ENCODE results near the gene EMX2.

The EMX2 gene

DNA sequence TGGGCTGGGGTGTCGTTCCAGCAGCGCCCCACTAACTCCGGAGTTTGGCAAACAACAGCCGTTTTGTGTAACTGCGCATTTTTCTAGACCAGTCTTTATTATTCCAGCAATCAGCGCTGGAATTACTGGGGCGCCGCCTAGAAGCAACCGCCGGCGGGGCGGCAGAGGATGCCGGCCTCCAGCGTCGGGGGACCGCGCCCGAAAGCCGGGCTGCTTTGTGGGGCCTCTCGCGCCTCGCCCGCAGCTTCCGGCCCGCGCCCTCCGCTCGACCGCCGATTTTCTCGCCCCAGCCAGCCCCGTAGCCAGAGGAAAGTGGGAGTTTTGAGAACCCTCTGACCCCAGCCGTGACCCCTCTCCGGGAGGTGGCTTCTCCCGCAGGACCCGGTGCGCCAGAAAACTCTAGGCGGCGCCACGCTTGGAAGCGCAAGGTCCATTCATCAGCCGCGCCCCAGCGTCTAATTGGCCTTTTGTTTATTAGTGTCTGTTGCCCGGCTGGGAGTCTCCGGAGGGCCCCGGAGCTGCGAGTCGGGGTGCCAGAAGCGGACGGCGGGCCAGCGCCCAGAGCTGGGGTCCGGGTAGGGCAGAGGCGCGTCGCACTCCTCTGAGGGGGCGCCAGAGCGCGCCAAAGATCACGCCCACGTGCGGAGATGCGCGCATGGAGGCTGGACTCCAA, 10.7 kb downstream of the EMX2 start:
- Histone ChIP-seq H3K9me3 (ENCODE audit: insufficient read depth, low read depth, low read length) (no peaks in the 10 kb centered on the region), H3K4me3 (ENCODE audit: low read length) (peak overlapping the region; percentile 3), H3K27ac (ENCODE audit: low read depth, low read length) (no peak overlapping the region), H3K4me1 (ENCODE audit: insufficient read depth, low read length) (peaks cover 14% of the 10 kb centered on the region), H3K9ac (ENCODE audit: low read depth, low read length) (no peak overlapping the region), H3K36me3 (ENCODE audit: insufficient read depth, low read length) (no peaks in the 10 kb centered on the region), H3K27me3 (ENCODE audit: insufficient read depth, low read length) (peaks cover 98% of the 10 kb centered on the region)
- 3% methylated on average over 65 of the region's 65 CpGs for WGBS

DNA sequence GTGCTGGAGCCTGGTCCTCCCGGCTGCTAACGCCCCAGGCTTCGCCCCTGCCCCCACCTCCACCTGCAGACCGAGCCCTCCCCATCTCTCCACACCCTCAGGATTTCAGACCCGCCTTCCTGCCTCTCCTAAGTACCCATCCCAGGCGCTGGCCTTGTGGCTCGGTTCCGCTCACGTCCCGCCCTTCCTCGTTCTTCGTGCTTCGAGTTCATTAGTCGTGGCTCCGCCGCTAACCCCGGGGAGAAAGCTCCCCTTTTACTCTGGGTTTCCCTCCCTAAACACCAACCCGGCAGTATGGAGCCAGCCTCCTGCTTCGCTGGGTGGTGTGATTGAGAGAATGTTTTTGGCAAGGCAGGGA, 11.2 kb downstream of the EMX2 start:
- H3K9ac ChIP-seq (ENCODE audit: low read depth, low read length): no peak overlapping the region
- WGBS: 3% methylated on average over 17 of the region's 19 CpGs
- H3K4me1 ChIP-seq (ENCODE audit: insufficient read depth, low read length): peaks cover 12% of the 10 kb centered on the region
- H3K4me3 ChIP-seq (ENCODE audit: low read length): peak overlapping the region; percentile 3; the same call in 1 of the 2 replicates
- H3K9me3 ChIP-seq (ENCODE audit: insufficient read depth, low read depth, low read length): no peaks in the 10 kb centered on the region
- H3K36me3 ChIP-seq (ENCODE audit: insufficient read depth, low read length): no peaks in the 10 kb centered on the region
- H3K27ac ChIP-seq (ENCODE audit: low read depth, low read length): no peak overlapping the region
- H3K27me3 ChIP-seq (ENCODE audit: insufficient read depth, low read length): peaks cover 94% of the 10 kb centered on the region

DNA sequence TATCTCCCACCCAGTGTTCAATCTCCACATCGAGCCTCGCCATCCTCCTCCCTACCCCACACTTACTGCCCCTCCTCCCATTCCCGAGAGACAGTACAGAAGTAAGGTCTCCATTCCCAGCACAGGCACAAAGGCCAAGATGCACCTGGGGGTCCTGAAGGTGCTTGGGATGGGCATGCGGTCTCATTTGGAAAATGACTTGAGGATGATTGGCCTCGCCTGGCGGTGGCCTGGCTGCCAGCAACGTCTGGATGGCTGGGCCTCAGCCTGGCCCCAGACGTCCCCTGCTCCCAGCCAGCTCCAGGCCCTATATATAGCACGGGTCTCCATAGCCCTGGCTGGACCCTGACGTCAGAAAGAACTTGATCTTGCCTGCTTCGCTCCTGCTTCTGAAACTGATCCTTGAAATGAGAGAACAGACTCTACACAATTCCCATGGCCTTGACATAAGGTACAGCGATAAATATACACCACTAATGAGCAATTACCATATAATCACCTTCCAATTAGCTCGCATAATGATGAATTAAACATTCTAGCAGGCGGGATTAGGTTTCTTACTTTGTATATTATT, 11.8 kb downstream of the EMX2 start:
- H3K9me3 ChIP-seq (ENCODE audit: insufficient read depth, low read depth, low read length): no peaks in the 10 kb centered on the region
- peaks cover 12% of the 10 kb centered on the region for H3K4me1 ChIP-seq (ENCODE audit: insufficient read depth, low read length)
- H3K4me3 ChIP-seq (ENCODE audit: low read length): no peak overlapping the region
- no peak overlapping the region for H3K9ac ChIP-seq (ENCODE audit: low read depth, low read length)
- H3K27ac ChIP-seq (ENCODE audit: low read depth, low read length): no peak overlapping the region
- 58% methylated on average over 14 of the region's 14 CpGs for WGBS
- no peaks in the 10 kb centered on the region for H3K36me3 ChIP-seq (ENCODE audit: insufficient read depth, low read length)
- peaks cover 91% of the 10 kb centered on the region for H3K27me3 ChIP-seq (ENCODE audit: insufficient read depth, low read length)

DNA sequence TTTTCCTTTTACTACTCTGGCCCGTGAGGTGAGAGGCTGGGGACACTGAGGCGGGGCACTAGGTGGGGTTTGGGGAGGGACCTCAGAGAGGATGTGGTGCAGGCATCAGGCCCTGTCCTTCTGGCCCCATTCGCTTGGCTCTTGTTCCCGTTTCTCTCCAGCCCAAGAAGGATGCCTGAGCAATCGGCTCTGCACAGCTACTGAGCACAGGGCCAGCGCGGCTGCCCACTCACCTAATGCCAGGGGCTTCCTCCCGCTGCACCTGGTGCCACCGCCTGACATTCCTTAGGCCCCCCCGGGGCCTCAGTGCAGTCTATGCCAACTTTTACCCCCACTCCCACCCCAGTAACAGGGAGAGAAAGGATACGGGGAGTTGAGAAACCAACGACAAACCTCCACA, 12.5 kb downstream of the EMX2 start:
- Histone ChIP-seq H3K36me3 (ENCODE audit: insufficient read depth, low read length) (no peaks in the 10 kb centered on the region), H3K4me3 (ENCODE audit: low read length) (no peak overlapping the region), H3K27ac (ENCODE audit: low read depth, low read length) (no peak overlapping the region), H3K9ac (ENCODE audit: low read depth, low read length) (no peak overlapping the region), H3K4me1 (ENCODE audit: insufficient read depth, low read length) (peaks cover 8% of the 10 kb centered on the region), H3K27me3 (ENCODE audit: insufficient read depth, low read length) (peaks cover 86% of the 10 kb centered on the region), H3K9me3 (ENCODE audit: insufficient read depth, low read depth, low read length) (no peaks in the 10 kb centered on the region)
- 87% methylated on average over 12 of the region's 12 CpGs for WGBS

DNA sequence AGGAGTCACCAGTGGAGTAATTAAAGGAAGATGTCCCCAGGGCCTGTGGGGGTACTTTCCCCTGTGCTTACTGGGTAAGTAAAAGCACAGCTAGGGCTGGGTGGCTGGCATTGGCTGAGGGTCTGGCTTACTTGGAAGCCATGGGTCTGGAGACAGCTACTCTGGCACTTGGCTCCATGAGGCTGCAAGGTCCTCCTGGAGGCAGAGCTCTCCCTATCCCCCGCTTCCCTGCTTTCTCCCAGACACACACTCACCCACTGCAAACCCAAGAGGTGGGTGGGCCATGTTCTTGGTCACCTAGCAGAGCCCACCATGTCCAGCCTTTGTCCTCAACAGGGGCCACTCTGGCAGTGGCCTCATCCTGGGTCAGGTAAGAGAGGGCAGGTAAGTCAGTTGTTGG, 13.3 kb downstream of the EMX2 start:
- H3K4me1 ChIP-seq (ENCODE audit: insufficient read depth, low read length): peaks cover 7% of the 10 kb centered on the region; the same call in 1 of the 2 replicates
- no peaks in the 10 kb centered on the region for H3K9me3 ChIP-seq (ENCODE audit: insufficient read depth, low read depth, low read length)
- WGBS: 88% methylated on average over 1 of the region's 1 CpG
- H3K9ac ChIP-seq (ENCODE audit: low read depth, low read length): no peak overlapping the region
- H3K4me3 ChIP-seq (ENCODE audit: low read length): no peak overlapping the region
- no peaks in the 10 kb centered on the region for H3K36me3 ChIP-seq (ENCODE audit: insufficient read depth, low read length)
- no peak overlapping the region for H3K27ac ChIP-seq (ENCODE audit: low read depth, low read length)
- H3K27me3 ChIP-seq (ENCODE audit: insufficient read depth, low read length): peaks cover 83% of the 10 kb centered on the region

DNA sequence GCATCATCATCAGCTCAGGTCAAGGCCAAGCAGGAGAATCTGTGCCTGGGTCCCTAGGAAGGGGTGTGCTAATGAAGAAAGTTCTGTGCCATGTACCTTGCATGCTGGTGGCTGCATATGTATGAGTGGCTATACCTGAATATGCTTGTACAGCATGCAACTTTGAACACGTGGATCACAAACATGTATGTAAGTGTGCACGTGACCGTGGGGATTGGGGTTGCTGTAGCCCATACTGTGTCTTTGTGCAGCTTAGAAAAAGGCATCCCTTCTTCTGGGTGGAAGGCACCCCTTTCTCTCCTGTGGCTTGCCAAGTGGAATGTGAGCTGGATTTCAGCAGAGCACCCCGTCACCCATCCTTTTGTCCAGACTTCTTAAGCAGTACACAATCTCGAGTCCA, 13.8 kb downstream of the EMX2 start:
- no peaks in the 10 kb centered on the region for H3K9me3 ChIP-seq (ENCODE audit: insufficient read depth, low read depth, low read length)
- peaks cover 80% of the 10 kb centered on the region for H3K27me3 ChIP-seq (ENCODE audit: insufficient read depth, low read length)
- no peak overlapping the region for H3K4me3 ChIP-seq (ENCODE audit: low read length)
- 96% methylated on average over 5 of the region's 5 CpGs for WGBS
- no peaks in the 10 kb centered on the region for H3K36me3 ChIP-seq (ENCODE audit: insufficient read depth, low read length)
- no peak overlapping the region for H3K9ac ChIP-seq (ENCODE audit: low read depth, low read length)
- peaks cover 7% of the 10 kb centered on the region; the same call in 1 of the 2 replicates for H3K4me1 ChIP-seq (ENCODE audit: insufficient read depth, low read length)
- H3K27ac ChIP-seq (ENCODE audit: low read depth, low read length): no peak overlapping the region

DNA sequence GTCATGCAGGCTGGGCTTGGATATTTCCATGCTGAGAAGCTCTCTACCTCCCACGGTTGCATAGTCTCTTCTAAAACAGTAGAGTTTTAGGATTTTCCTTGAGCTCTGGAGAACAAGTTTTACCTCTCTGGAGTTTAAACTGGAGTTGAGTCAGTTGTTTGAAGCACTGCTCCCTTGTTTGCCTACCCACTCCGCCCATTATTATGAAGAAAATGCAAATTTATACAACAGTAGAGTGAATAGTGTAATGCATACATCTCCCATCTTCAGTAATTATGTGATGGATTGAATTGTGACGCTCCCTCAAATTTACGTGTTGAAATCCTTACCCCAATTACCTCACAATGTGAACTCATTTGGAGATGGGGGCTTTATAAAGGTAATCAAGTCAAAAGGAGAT, 17.2 kb downstream of the EMX2 start:
- Histone ChIP-seq H3K4me3 (ENCODE audit: low read length) (no peak overlapping the region), H3K27ac (ENCODE audit: low read depth, low read length) (no peak overlapping the region), H3K36me3 (ENCODE audit: insufficient read depth, low read length) (no peaks in the 10 kb centered on the region), H3K9ac (ENCODE audit: low read depth, low read length) (no peak overlapping the region), H3K4me1 (ENCODE audit: insufficient read depth, low read length) (no peaks in the 10 kb centered on the region), H3K27me3 (ENCODE audit: insufficient read depth, low read length) (peaks cover 47% of the 10 kb centered on the region), H3K9me3 (ENCODE audit: insufficient read depth, low read depth, low read length) (no peaks in the 10 kb centered on the region)
- 88% methylated on average over 1 of the region's 4 CpGs for WGBS

- H3K36me3 ChIP-seq (ENCODE audit: insufficient read depth, low read length): no peaks in the 10 kb centered on the region
Measured at GRCh38 chr10:117560942-117561341, 18.4 kb downstream of the EMX2 start.

DNA sequence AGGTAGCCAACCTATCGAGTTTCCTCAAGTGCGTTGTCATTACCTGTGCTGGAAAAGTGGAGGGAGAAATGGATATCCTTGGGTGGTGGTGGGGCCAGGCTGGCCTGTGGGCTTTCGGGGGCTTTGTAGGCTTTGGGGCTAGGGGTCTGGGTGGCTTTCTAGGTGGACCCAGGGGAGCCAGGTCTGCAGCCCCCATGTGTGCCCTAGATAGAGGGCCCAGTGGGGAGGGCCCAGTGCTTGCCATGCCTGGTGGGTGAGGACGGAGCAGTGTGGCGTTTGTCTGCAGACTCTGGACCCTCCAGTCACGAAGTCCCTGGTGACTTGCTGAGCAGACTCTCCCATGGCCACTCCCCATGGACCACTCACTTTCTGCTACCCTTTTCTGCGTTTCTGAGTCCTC, 19.7 kb downstream of the EMX2 start:
- Histone ChIP-seq H3K9me3 (ENCODE audit: insufficient read depth, low read depth, low read length) (no peaks in the 10 kb centered on the region), H3K4me1 (ENCODE audit: insufficient read depth, low read length) (no peaks in the 10 kb centered on the region)
- WGBS: 93% methylated on average over 7 of the region's 7 CpGs

More at GRCh38 chr10:117560942-117561341, 18.4 kb downstream of the EMX2 start:
- peaks cover 35% of the 10 kb centered on the region for H3K27me3 ChIP-seq (ENCODE audit: insufficient read depth, low read length)
- no peak overlapping the region for H3K4me3 ChIP-seq (ENCODE audit: low read length)
- no peak overlapping the region for H3K9ac ChIP-seq (ENCODE audit: low read depth, low read length)
- H3K4me1 ChIP-seq (ENCODE audit: insufficient read depth, low read length): no peaks in the 10 kb centered on the region
- no peaks in the 10 kb centered on the region for H3K9me3 ChIP-seq (ENCODE audit: insufficient read depth, low read depth, low read length)
- WGBS: 88% methylated on average over 2 of the region's 2 CpGs
- H3K27ac ChIP-seq (ENCODE audit: low read depth, low read length): no peak overlapping the region

GRCh38 chr10:117562896-117563737, 20.6 kb downstream of the EMX2 start:
- no peaks in the 10 kb centered on the region for H3K4me1 ChIP-seq (ENCODE audit: insufficient read depth, low read length)
- H3K9me3 ChIP-seq (ENCODE audit: insufficient read depth, low read depth, low read length): no peaks in the 10 kb centered on the region
- no peaks in the 10 kb centered on the region for H3K36me3 ChIP-seq (ENCODE audit: insufficient read depth, low read length)
- peaks cover 15% of the 10 kb centered on the region; the same call in 1 of the 2 replicates for H3K27me3 ChIP-seq (ENCODE audit: insufficient read depth, low read length)
- no peak overlapping the region for H3K27ac ChIP-seq (ENCODE audit: low read depth, low read length)
- no peak overlapping the region for H3K9ac ChIP-seq (ENCODE audit: low read depth, low read length)
- no peak overlapping the region for H3K4me3 ChIP-seq (ENCODE audit: low read length)
- 86% methylated on average over 9 of the region's 9 CpGs for WGBS

More for the DNA sequence above, 19.7 kb downstream of the EMX2 start:
- Histone ChIP-seq H3K4me3 (ENCODE audit: low read length) (no peak overlapping the region), H3K36me3 (ENCODE audit: insufficient read depth, low read length) (no peaks in the 10 kb centered on the region), H3K27me3 (ENCODE audit: insufficient read depth, low read length) (peaks cover 23% of the 10 kb centered on the region), H3K9ac (ENCODE audit: low read depth, low read length) (no peak overlapping the region), H3K27ac (ENCODE audit: low read depth, low read length) (no peak overlapping the region)

GRCh38 chr10:117563780-117564179, 21.2 kb downstream of the EMX2 start:
- H3K9ac ChIP-seq (ENCODE audit: low read depth, low read length): no peak overlapping the region
- WGBS: 92% methylated on average over 10 of the region's 10 CpGs
- H3K27ac ChIP-seq (ENCODE audit: low read depth, low read length): no peak overlapping the region
- H3K9me3 ChIP-seq (ENCODE audit: insufficient read depth, low read depth, low read length): no peaks in the 10 kb centered on the region
- no peaks in the 10 kb centered on the region for H3K4me1 ChIP-seq (ENCODE audit: insufficient read depth, low read length)
- no peak overlapping the region for H3K4me3 ChIP-seq (ENCODE audit: low read length)
- H3K27me3 ChIP-seq (ENCODE audit: insufficient read depth, low read length): peaks cover 12% of the 10 kb centered on the region; the same call in 1 of the 2 replicates
- no peaks in the 10 kb centered on the region for H3K36me3 ChIP-seq (ENCODE audit: insufficient read depth, low read length)

All from HUES64 (cell line).